H1 (cell line): ENCODE measurements around the gene MYH11. TPM values are rescaled to one million over a fixed set of nuclear protein-coding genes. Genes with fewer than 3 reads are reported as not detected.

Experiments used
- CTCF ChIA-PET: fragments of 300-600 bp; sonication (Branson Sonifier 250); formaldehyde crosslinking; loops from one replicate; lab custom pipeline; 2021; ENCODE audit not compliant: partially characterized antibody; lab: Charles Lee
- POLR2A ChIA-PET: fragments of 300-600 bp; sonication (Branson Sonifier 250); formaldehyde crosslinking; loops from one replicate; lab custom pipeline; 2021; ENCODE audit warnings: inconsistent platforms; ENCODE audit not compliant: partially characterized antibody; lab: Charles Lee
- DNase-seq, 2 experiments: peaks; one replicate each; pipeline versions ENCODE4 v3.0.0 to v3.0.0-alpha.2; 2010 to 2022; ENCODE audit warnings: low spot score in 2 of 2, low read depth in 1 of 2, mixed read lengths in 1 of 2
- FAIRE-seq: peaks from 2 replicates; lab custom pipeline; 2011; peaks lifted over from hg19 to GRCh38; lab: Jason Lieb, UNC
- H2AFZ ChIP-seq: 2 replicates; pipeline ENCODE4 v1.8.1; 2012; ENCODE audit warnings: low read length, inconsistent platforms
- H2AK5ac ChIP-seq: 2 replicates; pipeline ENCODE4 v1.6.1; 2013; ENCODE audit warnings: low read depth, low read length
- H2BK120ac ChIP-seq: replicated peaks from 2 replicates; pipeline ENCODE3; 2013; ENCODE audit warnings: low read depth, low read length, inconsistent platforms
- H2BK12ac ChIP-seq: 2 replicates; pipeline ENCODE4 v1.6.1; 2013; ENCODE audit warnings: low read depth, low read length
- H2BK15ac ChIP-seq: 2 replicates; pipeline ENCODE4 v1.6.1; 2013; ENCODE audit warnings: low read length
- H2BK20ac ChIP-seq: 2 replicates; pipeline ENCODE4 v1.6.1; 2013; ENCODE audit warnings: low read length
- H2BK5ac ChIP-seq: 2 replicates; pipeline ENCODE4 v1.6.1; 2013; ENCODE audit warnings: low read depth, low read length
- H3K14ac ChIP-seq: 2 replicates; pipeline ENCODE4 v1.6.1; 2013; ENCODE audit warnings: inconsistent platforms; ENCODE audit not compliant: insufficient read length
- H3K18ac ChIP-seq: 2 replicates; pipeline ENCODE4 v1.6.1; 2013; ENCODE audit warnings: low read length; ENCODE audit errors: extremely low read depth
- H3K23ac ChIP-seq: 2 replicates; pipeline ENCODE4 v1.6.1; 2013; ENCODE audit warnings: inconsistent platforms; ENCODE audit not compliant: insufficient read length
- H3K23me2 ChIP-seq: 2 replicates; pipeline ENCODE4 v1.6.1; 2013; ENCODE audit warnings: low read depth, low read length
- H3K27ac ChIP-seq: 2 replicates; pipeline ENCODE4 v1.6.1; 2011; ENCODE audit warnings: low read depth, low read length, inconsistent platforms
- H3K27me3 ChIP-seq, 4 experiments: replicated peaks in 1 of 4; 1 replicate in 1 of 4; 2 replicates in 3 of 4; pipeline versions ENCODE4 v1.6.1 to v1.8.1; 2011 to 2013; ENCODE audit warnings: low read length in 3 of 4, mild to moderate bottlenecking in 3 of 4, inconsistent platforms in 2 of 4, mixed read lengths in 2 of 4, moderate library complexity in 1 of 4; ENCODE audit not compliant: control insufficient read depth in 3 of 4, insufficient read depth in 3 of 4; ENCODE audit errors: extremely low read depth in 1 of 4
- H3K36me3 ChIP-seq, 4 experiments: 2 replicates each; pipeline versions ENCODE4 v1.6.1 to v1.8.1; 2011 to 2013; ENCODE audit warnings: mild to moderate bottlenecking in 4 of 4, low read length in 3 of 4, moderate library complexity in 2 of 4, control low read depth in 1 of 4, inconsistent platforms in 1 of 4; ENCODE audit not compliant: insufficient read depth in 4 of 4, control insufficient read depth in 2 of 4
- H3K4ac ChIP-seq: replicated peaks from 2 replicates; pipeline ENCODE3; 2013; ENCODE audit warnings: low read length, low read depth, mixed read lengths, inconsistent platforms; ENCODE audit not compliant: insufficient read length
- H3K4me1 ChIP-seq, 4 experiments: replicated peaks in 1 of 4; 1 replicate in 1 of 4; 2 replicates in 3 of 4; pipeline versions ENCODE4 v1.6.1 to v1.8.1; 2011 to 2013; ENCODE audit warnings: low read length in 3 of 4, inconsistent platforms in 2 of 4, mixed read lengths in 1 of 4; ENCODE audit not compliant: insufficient read depth in 4 of 4, control insufficient read depth in 3 of 4
- H3K4me2 ChIP-seq, 2 experiments: 2 replicates each; pipeline versions ENCODE4 v1.6.1 to v1.8.1; 2011 to 2013; ENCODE audit warnings: low read depth in 2 of 2, low read length in 2 of 2, control low read depth in 1 of 2, inconsistent platforms in 1 of 2, mild to moderate bottlenecking in 1 of 2; ENCODE audit not compliant: insufficient read depth in 1 of 2
- H3K4me3 ChIP-seq, 4 experiments: fragments of 200-600, 300-600 bp in 1 of 4; sonication (generic), shearing (Covaris generic), sonication (Bioruptor Twin) in 1 of 4; 2 replicates each; pipeline versions ENCODE4 v1.5.1 to v1.8.1; 2011 to 2016; ENCODE audit warnings: low read length in 4 of 4, low read depth in 3 of 4, control low read depth in 2 of 4, inconsistent platforms in 2 of 4, mild to moderate bottlenecking in 2 of 4, mixed read lengths in 1 of 4, moderate library complexity in 1 of 4; ENCODE audit not compliant: insufficient read depth in 2 of 4; ENCODE audit errors: extremely low read depth in 1 of 4
- H3K56ac ChIP-seq: replicated peaks from 2 replicates; pipeline ENCODE3; 2013; ENCODE audit warnings: low read depth, mild to moderate bottlenecking, mixed read lengths, low read length, inconsistent platforms; ENCODE audit not compliant: insufficient read length
- H3K79me1 ChIP-seq: 2 replicates; pipeline ENCODE4 v1.6.1; 2013; ENCODE audit warnings: low read depth, low read length, control low read depth
- H3K79me2 ChIP-seq, 2 experiments: 2 replicates each; pipeline versions ENCODE4 v1.6.1 to v1.8.1; 2012 to 2013; ENCODE audit warnings: low read length in 2 of 2, mild to moderate bottlenecking in 2 of 2, inconsistent platforms in 1 of 2; ENCODE audit not compliant: insufficient read depth in 2 of 2, control insufficient read depth in 1 of 2
- H3K9ac ChIP-seq, 4 experiments: replicated peaks in 1 of 4; 1 replicate in 1 of 4; 2 replicates in 3 of 4; pipeline versions ENCODE4 v1.6.1 to v1.8.1; 2011 to 2013; ENCODE audit warnings: low read depth in 3 of 4, low read length in 3 of 4, control low read depth in 2 of 4, mild to moderate bottlenecking in 2 of 4, moderate library complexity in 2 of 4, inconsistent platforms in 1 of 4; ENCODE audit errors: extremely low read depth in 1 of 4
- H3K9me3 ChIP-seq, 2 experiments: 2 replicates each; pipeline versions ENCODE4 v1.6.1 to v1.8.1; 2012 to 2013; ENCODE audit warnings: mild to moderate bottlenecking in 2 of 2, moderate library complexity in 2 of 2, control low read depth in 1 of 2, inconsistent platforms in 1 of 2, low read depth in 1 of 2, low read length in 1 of 2, mixed read lengths in 1 of 2; ENCODE audit not compliant: insufficient read depth in 2 of 2
- H4K20me1 ChIP-seq, 2 experiments: replicated peaks in 1 of 2; 2 replicates each; pipeline versions ENCODE3 to v1.8.1; 2011 to 2013; ENCODE audit warnings: inconsistent platforms in 2 of 2, low read length in 2 of 2, mild to moderate bottlenecking in 1 of 2; ENCODE audit not compliant: insufficient read depth in 2 of 2, control insufficient read depth in 1 of 2
- H4K5ac ChIP-seq: 2 replicates; pipeline ENCODE4 v1.6.1; 2013; ENCODE audit warnings: low read length, low read depth, mixed read lengths, inconsistent platforms; ENCODE audit not compliant: insufficient read length
- H4K8ac ChIP-seq: 2 replicates; pipeline ENCODE4 v1.8.0; 2013; ENCODE audit warnings: mild to moderate bottlenecking, moderate library complexity, low read length, inconsistent platforms; ENCODE audit not compliant: insufficient read depth; ENCODE audit errors: extremely low read depth
- H4K91ac ChIP-seq: replicated peaks from 2 replicates; pipeline ENCODE3; 2013; ENCODE audit warnings: low read length, mixed read lengths, inconsistent platforms; ENCODE audit not compliant: insufficient read length
- BRCA1 ChIP-seq: IDR thresholded peaks from 2 replicates; pipeline ENCODE4 v1.6.1; 2012; ENCODE audit warnings: low read depth, low read length, improper control_type of control experiment
- NANOG ChIP-seq: IDR thresholded peaks from 2 replicates; pipeline ENCODE4 v1.6.1; 2011; ENCODE audit warnings: low read length, low read depth, mild to moderate bottlenecking, inconsistent platforms; ENCODE audit not compliant: insufficient read depth, poor library complexity, severe bottlenecking
- TCF12 ChIP-seq: IDR thresholded peaks from 2 replicates; pipeline ENCODE4 v1.6.1; 2011; ENCODE audit warnings: low read depth, mild to moderate bottlenecking, low read length
- WGBS, 2 experiments: shearing (Covaris generic) in 1 of 2; methylation state at CpG; one replicate each; pipeline versions ENCODE4 v1.1.6 to v1.1.7; 2013 to 2015; ENCODE audit warnings: low lambda C conversion rate in 2 of 2, mixed read lengths in 2 of 2, inconsistent platforms in 1 of 2, low coverage in 1 of 2, missing lambda C conversion rate in 1 of 2; ENCODE audit not compliant: insufficient replicate concordance in 2 of 2, insufficient coverage in 1 of 2, insufficient read length in 1 of 2; ENCODE audit errors: extremely low coverage in 1 of 2, missing lambda C conversion rate in 1 of 2; 5-methylcytosine and 5-hydroxymethylcytosine counted together
- polyA plus RNA-seq, 7 experiments: library from polyadenylated mRNA; depleted of rRNA in 3 of 7; stranded (reverse) in 5 of 7; unstranded in 2 of 7; fragments of >200 nt in 5 of 7; fragments of 200-250 nt in 2 of 7; gene quantifications; 1 replicate in 5 of 7; 2 replicates in 1 of 7; 4 replicates in 1 of 7; pipeline versions ENCODE4 v1.2.1 to v1.2.3, GENCODE V29; 2011 to 2013; ENCODE audit warnings: missing spikeins in 2 of 7, mixed read lengths in 2 of 7
- total RNA-seq: library from RNA; stranded (reverse); fragmentation: NEBNext Ultra II Directional; extraction: Animal tissue kit (Norgen Biotek cat#: 25700); gene quantifications from 2 replicates; pipeline ENCODE4 v1.2.1, GENCODE V29; 2021

Gene MYH11
- total and polyA plus RNA-seq, 2 of the 8 experiments (the other 6 are each of a cell fraction or from before 2014, with no cell fraction given) = 0.11 to 0.78 TPM

GRCh38 chr16:15736529-15736928 lies 120.3 kb downstream of the MYH11 start:
- no peak overlapping the region for H4K5ac ChIP-seq
- no peak for FAIRE-seq

More at GRCh38 chr16:15736529-15736928, 120.3 kb downstream of the MYH11 start:
- Histone ChIP-seq H3K27ac (no peak overlapping the region), H3K4ac (no peak overlapping the region), H3K9me3 (no peaks in the 10 kb centered on the region; a peak in 1 of 4 replicates), H4K91ac (no peak overlapping the region), H2BK20ac (no peak overlapping the region), H4K8ac (no peak overlapping the region), H3K23me2 (no peaks in the 10 kb centered on the region), H2AK5ac (no peak overlapping the region), H3K23ac (no peak overlapping the region), H3K18ac (no peak overlapping the region), H2BK120ac (no peak overlapping the region), H3K9ac (no peak overlapping the region), H3K4me2 (no peak overlapping the region), H2BK12ac (no peak overlapping the region), H3K79me1 (no peaks in the 10 kb centered on the region), H3K79me2 (no peaks in the 10 kb centered on the region), H2AFZ (no peak overlapping the region), H3K56ac (no peak overlapping the region), H3K36me3 (no peaks in the 10 kb centered on the region), H3K4me1 (no peaks in the 10 kb centered on the region; a peak in 1 of 7 replicates), H3K4me3 (no peak overlapping the region), H2BK5ac (no peak overlapping the region), H3K27me3 (no peaks in the 10 kb centered on the region), H2BK15ac (no peak overlapping the region), H3K14ac (no peak overlapping the region), H4K20me1 (no peaks in the 10 kb centered on the region)
- 80% methylated on average over 7 of the region's 7 CpGs; no CpG with 5 or more reads in 1 of the 2 experiments for WGBS, 2 experiments
- no peak for DNase-seq
- POLR2A ChIA-PET = interaction anchor here (1.7 kb wide), 2 partner anchors 9 to 12 kb away, joined by 4 read pairs; no protein-coding TSS in a partner anchor
- CTCF ChIA-PET = no interaction called here
- TF ChIP-seq NANOG (peak; percentile 77), BRCA1 (no peak), TCF12 (0 out of 2 replicates have a peak, but pooled peaks have one; percentile 39)
